Measurements from ENCODE around the gene FCN1.

FCN1 gene

GRCh38 chr9:134881313-134881670 is 36.4 kb downstream of the FCN1 start:
- Histone ChIP-seq H3K36me3 (no peaks in the 10 kb centered on the region), H3K4me3 (no peak overlapping the region), H3K9me3 (no peaks in the 10 kb centered on the region), H3K27ac (no peak overlapping the region), H4K20me1 (no peaks in the 10 kb centered on the region), H3K4me2 (no peak overlapping the region), H3K4me1 (peaks cover 4% of the 10 kb centered on the region), H3K27me3 (no peaks in the 10 kb centered on the region), H3K9ac (no peak overlapping the region)
- no peak for TF ChIP-seq Cebpa-rat (IDR thresholded peaks at IDR 0.05)

GRCh38 chr9:134880484-134881312 is 37.0 kb downstream of the FCN1 start, which contains the start of gene FCN2:
Gene FCN2 (plus strand): TSS chr9:134880810. CDS start chr9:134880822, 12 bp downstream.
- no peak for TF ChIP-seq Cebpa-rat (IDR thresholded peaks at IDR 0.05)

GRCh38 chr9:134879664-134880483 is 37.8 kb downstream of the FCN1 start:
- Histone ChIP-seq H3K27ac (no peak overlapping the region), H3K4me1 (peaks cover 8% of the 10 kb centered on the region), H4K20me1 (no peaks in the 10 kb centered on the region), H3K4me3 (no peak overlapping the region), H3K27me3 (no peaks in the 10 kb centered on the region), H3K36me3 (no peaks in the 10 kb centered on the region), H3K4me2 (no peak overlapping the region), H3K9ac (no peak overlapping the region), H3K9me3 (no peaks in the 10 kb centered on the region)
- TF ChIP-seq Cebpa-rat (IDR thresholded peaks at IDR 0.05): no peak

More at GRCh38 chr9:134880484-134881312, 37.0 kb downstream of the FCN1 start, which contains the start of gene FCN2:
- Histone ChIP-seq H3K4me2 (no peak within 1 kb of the TSS), H3K9ac (no peak within 1 kb of the TSS), H3K4me3 (no peak within 1 kb of the TSS), H3K36me3 (no peaks in the 10 kb centered on the region), H4K20me1 (no peaks in the 10 kb centered on the region), H3K27me3 (no peaks in the 10 kb centered on the region), H3K9me3 (no peaks in the 10 kb centered on the region), H3K4me1 (0 out of 2 replicates have a peak, but pooled peaks cover under 1% of the 10 kb centered on the region), H3K27ac (no peak within 1 kb of the TSS)

GRCh38 chr9:134877541-134877940 is 40.2 kb downstream of the FCN1 start:
- Histone ChIP-seq H4K20me1 (no peaks in the 10 kb centered on the region), H3K9me3 (peaks cover 13% of the 10 kb centered on the region; the same call in 1 of the 2 replicates), H3K36me3 (no peaks in the 10 kb centered on the region), H3K4me2 (no peak overlapping the region), H3K27me3 (no peaks in the 10 kb centered on the region), H3K4me3 (no peak overlapping the region), H3K4me1 (peaks cover 8% of the 10 kb centered on the region), H3K27ac (no peak overlapping the region), H3K9ac (no peak overlapping the region)
- TF ChIP-seq Cebpa-rat (IDR thresholded peaks at IDR 0.05): no peak

- Histone ChIP-seq H3K4me3 (no peak overlapping the region), H4K20me1 (no peaks in the 10 kb centered on the region), H3K36me3 (no peaks in the 10 kb centered on the region), H3K9ac (no peak overlapping the region), H3K4me2 (peak overlapping the region; percentile 33), H3K27ac (no peak overlapping the region), H3K9me3 (peaks cover 19% of the 10 kb centered on the region; the same call in 1 of the 2 replicates), H3K4me1 (peaks cover 20% of the 10 kb centered on the region), H3K27me3 (no peaks in the 10 kb centered on the region)
- no peak for TF ChIP-seq Cebpa-rat (IDR thresholded peaks at IDR 0.05)
Measured at GRCh38 chr9:134875371-134875770, 42.3 kb downstream of the FCN1 start.

- Histone ChIP-seq H3K27ac (no peak overlapping the region), H3K27me3 (no peaks in the 10 kb centered on the region), H3K36me3 (no peaks in the 10 kb centered on the region), H3K9ac (no peak overlapping the region), H3K4me2 (no peak overlapping the region), H3K4me1 (peaks cover 39% of the 10 kb centered on the region), H4K20me1 (no peaks in the 10 kb centered on the region), H3K9me3 (peaks cover 19% of the 10 kb centered on the region; the same call in 1 of the 2 replicates), H3K4me3 (no peak overlapping the region)
- TF ChIP-seq Cebpa-rat (IDR thresholded peaks at IDR 0.05): no peak
Measured at GRCh38 chr9:134872482-134873231, 45.1 kb downstream of the FCN1 start.

GRCh38 chr9:134871697-134872340 is 45.9 kb downstream of the FCN1 start:
- peaks cover 19% of the 10 kb centered on the region; the same call in 1 of the 2 replicates for H3K9me3 ChIP-seq
- no peak overlapping the region for H3K9ac ChIP-seq
- no peaks in the 10 kb centered on the region for H3K36me3 ChIP-seq
- peak overlapping the region; percentile 25; the same call in 1 of the 2 replicates for H3K4me2 ChIP-seq
- no peak for TF ChIP-seq Cebpa-rat (IDR thresholded peaks at IDR 0.05)
- no peaks in the 10 kb centered on the region for H3K27me3 ChIP-seq
- H3K4me1 ChIP-seq: peaks cover 39% of the 10 kb centered on the region
- no peak overlapping the region for H3K27ac ChIP-seq
- no peak overlapping the region for H3K4me3 ChIP-seq
- no peaks in the 10 kb centered on the region for H4K20me1 ChIP-seq

- TF ChIP-seq Cebpa-rat (IDR thresholded peaks at IDR 0.05): no peak
- Histone ChIP-seq H3K9ac (no peak overlapping the region), H3K27ac (no peak overlapping the region), H3K36me3 (no peaks in the 10 kb centered on the region), H3K4me1 (peaks cover 39% of the 10 kb centered on the region), H3K27me3 (no peaks in the 10 kb centered on the region), H3K4me2 (peak overlapping the region; percentile 25; the same call in 1 of the 2 replicates), H4K20me1 (no peaks in the 10 kb centered on the region), H3K4me3 (no peak overlapping the region), H3K9me3 (peaks cover 19% of the 10 kb centered on the region; the same call in 1 of the 2 replicates)
Measured at GRCh38 chr9:134870746-134871662, 46.7 kb downstream of the FCN1 start.

Measured in BLaER1 (cell line).